K562 (cell line): Measurements from ENCODE around the gene ZNF292. TPM values are rescaled to one million over a fixed set of nuclear protein-coding genes. Genes with fewer than 3 reads are reported as not detected.
"Not testable (repeated sequence)": the region's sequence is repeated elsewhere in the genome, so short reads cannot be mapped to it uniquely, and the experiment has no call there.

ENCODE experiments used
- ATAC-seq: fragments of 200-7000 bp; cut with Tn5 transposase; 3 replicates; pipeline ENCODE4 v1.9.1; 2020; ENCODE audit warnings: moderate library complexity
- BruUV-seq: library from RNA; stranded (reverse); fragments of 400-500 nt; replicated peaks from 2 replicates; lab custom pipeline; 2021; lab: Mats Ljungman, UMichigan
- CTCF ChIA-PET: fragments of 300-600 bp; formaldehyde crosslinking; extraction: SDS; loops from one replicate; lab custom pipeline; 2021; ENCODE audit warnings: low intra/inter-chr PET ratio; lab: Yijun Ruan, JAX
- POLR2A ChIA-PET: fragments of 300-600, 350-650 bp; sonication (Branson Sonifier 250); formaldehyde crosslinking; extraction: SDS; loops from one replicate; lab custom pipeline; 2021; ENCODE audit warnings: antibody characterized with exemption, inconsistent platforms; lab: Yijun Ruan, JAX
- DNase-seq, 4 experiments: peaks; one replicate each; pipeline versions ENCODE4 v3.0.0 to v3.0.0-alpha.2; 2011 to 2018; ENCODE audit warnings: low spot score in 3 of 4, mixed read lengths in 3 of 4; ENCODE audit errors: extremely low read depth in 1 of 4
- FAIRE-seq: peaks from 2 replicates; lab custom pipeline; 2011; peaks lifted over from hg19 to GRCh38; lab: Jason Lieb, UNC
- H2AFZ ChIP-seq: 2 replicates; pipeline ENCODE4 v1.6.0; 2011; ENCODE audit warnings: low read depth, low read length, control low read depth, inconsistent platforms
- H3K27ac ChIP-seq: fragments of 200-600 bp; 3 replicates; pipeline ENCODE4 v1.8.0; 2011; ENCODE audit warnings: low read depth, mild to moderate bottlenecking, control low read depth, inconsistent platforms, low read length, moderate library complexity, mixed read lengths; ENCODE audit errors: extremely low read depth
- H3K27me3 ChIP-seq, 2 experiments: fragments of 300-600 bp in 1 of 2; 2 replicates in 1 of 2; 3 replicates in 1 of 2; pipeline versions ENCODE4 v1.6.0 to v1.8.0; 2011; ENCODE audit warnings: inconsistent platforms in 2 of 2, low read length in 2 of 2, mild to moderate bottlenecking in 1 of 2, mixed read lengths in 1 of 2, moderate library complexity in 1 of 2; ENCODE audit not compliant: control insufficient read depth in 2 of 2, insufficient read depth in 2 of 2
- H3K36me3 ChIP-seq: fragments of 300-600 bp; 3 replicates; pipeline ENCODE4 v1.8.0; 2011; ENCODE audit warnings: mild to moderate bottlenecking, low read length, inconsistent platforms; ENCODE audit not compliant: control insufficient read depth, insufficient read depth
- H3K4me1 ChIP-seq, 2 experiments: fragments of 200-600 bp in 1 of 2; replicated peaks in 1 of 2; 2 replicates in 1 of 2; 3 replicates in 1 of 2; pipeline versions ENCODE4 v1.5.1 to v1.8.0; 2011; ENCODE audit warnings: inconsistent platforms in 2 of 2, low read length in 2 of 2, mild to moderate bottlenecking in 1 of 2, mixed read lengths in 1 of 2, moderate library complexity in 1 of 2; ENCODE audit not compliant: control insufficient read depth in 2 of 2, insufficient read depth in 2 of 2
- H3K4me2 ChIP-seq: 2 replicates; pipeline ENCODE4 v1.6.1; 2011; ENCODE audit warnings: low read length, control low read depth, inconsistent platforms, mixed read lengths; ENCODE audit not compliant: insufficient read depth
- H3K4me3 ChIP-seq: fragments of 200-600 bp; sonication (generic), shearing (Covaris generic); 2 replicates; pipeline ENCODE4 v1.5.1; 2016; ENCODE audit warnings: control low read depth, inconsistent platforms
- H3K79me2 ChIP-seq: fragments of 200-600 bp; 3 replicates; pipeline ENCODE4 v1.8.0; 2011; ENCODE audit warnings: low read length, inconsistent platforms; ENCODE audit not compliant: control insufficient read depth, insufficient read depth
- H3K9ac ChIP-seq, 2 experiments: 2 replicates each; pipeline versions ENCODE4 v1.6.0 to v1.6.1; 2011; ENCODE audit warnings: low read depth in 2 of 2, low read length in 2 of 2, control low read depth in 1 of 2, inconsistent platforms in 1 of 2, mild to moderate bottlenecking in 1 of 2, mixed read lengths in 1 of 2; ENCODE audit not compliant: insufficient read depth in 1 of 2
- H3K9me1 ChIP-seq: one replicate; pipeline ENCODE4 v1.6.0; 2011; ENCODE audit warnings: inconsistent platforms, mild to moderate bottlenecking, low read length, moderate library complexity; ENCODE audit not compliant: control insufficient read depth, insufficient read depth
- H3K9me3 ChIP-seq: replicated peaks from 2 replicates; pipeline ENCODE4 v1.5.1; 2011; ENCODE audit warnings: low read depth, low read length, inconsistent platforms; ENCODE audit not compliant: control insufficient read depth, insufficient read depth
- H4K20me1 ChIP-seq: replicated peaks from 2 replicates; pipeline ENCODE4 v1.6.1; 2011; ENCODE audit warnings: low read length, inconsistent platforms, mixed read lengths; ENCODE audit not compliant: control insufficient read depth, insufficient read depth
- GATAD2B ChIP-seq: fragments of 450-650 bp; IDR thresholded peaks from 2 replicates; pipeline ENCODE4 v1.6.1; 2017; ENCODE audit warnings: mild to moderate bottlenecking, borderline replicate concordance
- PTTG1 ChIP-seq: fragments of 450-650 bp; IDR thresholded peaks from 2 replicates; pipeline ENCODE4 v1.6.1; 2016; ENCODE audit warnings: low read depth, mild to moderate bottlenecking, missing genetic modification characterization, missing compliant biosample characterization
- RHOXF2B ChIP-seq: fragments of 250-450 bp; sonication (Bioruptor Pico); conservative IDR thresholded peaks from 2 replicates; pipeline ENCODE4 v1.5.1; 2021
- TGIF2 ChIP-seq: sonication (generic); formaldehyde crosslinking; IDR thresholded peaks from 2 replicates; pipeline ENCODE4 v1.8.1; 2022; ENCODE audit warnings: mild to moderate bottlenecking, missing genetic modification reagents, moderate library complexity
- TSC22D4 ChIP-seq: fragments of 450-650 bp; IDR thresholded peaks from 2 replicates; pipeline ENCODE4 v1.6.1; 2016; ENCODE audit warnings: missing genetic modification characterization, missing biosample characterization, control low read depth
- YBX1 ChIP-seq: fragments of 450-650 bp; IDR thresholded peaks from 2 replicates; pipeline ENCODE4 v1.7.1; 2016; ENCODE audit warnings: mild to moderate bottlenecking
- ZNF347 ChIP-seq: fragments of 450-650 bp; formaldehyde crosslinking; IDR thresholded peaks from 2 replicates; pipeline ENCODE4 v1.4.0; 2020; ENCODE audit warnings: low read depth, mild to moderate bottlenecking, moderate library complexity
- ZNF77 ChIP-seq: fragments of 250-450 bp; sonication (Bioruptor Pico); IDR thresholded peaks from 2 replicates; pipeline ENCODE4 v1.5.0; 2020
- WGBS: fragments of 100-300 bp; shearing (Covaris generic); methylation state at CpG from one replicate; pipeline ENCODE4 v1.1.6; 2016; ENCODE audit warnings: low coverage, mixed read lengths; ENCODE audit not compliant: insufficient coverage; ENCODE audit errors: missing lambda C conversion rate; 5-methylcytosine and 5-hydroxymethylcytosine counted together
- in situ Hi-C: fragments of 300-500 bp; cut with MboI; formaldehyde crosslinking; loops from 4 replicates; pipeline ENCODE4 v1.15.0; 2018; ENCODE audit warnings: inconsistent platforms, mixed read lengths
- intact Hi-C: fragments of 100-400 bp; cut with micrococcal nuclease; formaldehyde crosslinking; loops from 2 replicates; pipeline ENCODE4 v1.14.2; 2022
- polyA plus RNA-seq, 8 experiments: library from polyadenylated mRNA; depleted of rRNA in 4 of 8; stranded (reverse) in 5 of 8; unstranded in 3 of 8; fragments of >200 nt; fragmentation: Nextera tagmentation in 2 of 8; fragmentation: Illumina TruSeq in 1 of 8; extraction: Ambion mirVana in 2 of 8; extraction: Trizol in 1 of 8; gene quantifications; 2 replicates each; pipeline versions ENCODE4 v1.2.1 to v1.2.3, GENCODE V29; 2011 to 2014; ENCODE audit warnings: inconsistent platforms in 1 of 8, missing spikeins in 1 of 8
- total RNA-seq, 7 experiments: library from RNA; depleted of rRNA in 6 of 7; stranded (reverse); fragments of >200 nt in 6 of 7; fragmentation: Illumina TruSeq in 2 of 7; extraction: Trizol in 2 of 7; gene quantifications; 2 replicates each; pipeline versions ENCODE4 v1.2.1 to v1.2.3, GENCODE V29; 2011 to 2021; ENCODE audit warnings: low replicate concordance in 1 of 7

The ZNF292 gene
- total and polyA plus RNA-seq, 9 of the 15 experiments (the other 6 are each of a cell fraction or from before 2014, with no cell fraction given), result 4.4 to 17.1 (median 12.8) TPM

GRCh38 chr6:87301277-87301676 lies 145.9 kb downstream of the ZNF292 start:
- H3K27ac ChIP-seq, H3K4me1 ChIP-seq, in situ Hi-C loops, H4K20me1 ChIP-seq, H3K9me3 ChIP-seq, H3K27me3 ChIP-seq, FAIRE-seq, H3K4me2 ChIP-seq, POLR2A ChIA-PET, intact Hi-C loops, H3K4me3 ChIP-seq, H3K79me2 ChIP-seq, ATAC-seq, H2AFZ ChIP-seq, H3K9me1 ChIP-seq, CTCF ChIA-PET, BruUV-seq, H3K9ac ChIP-seq, H3K36me3 ChIP-seq: not testable (repeated sequence)
- 1% methylated on average over 9 of the region's 9 CpGs for WGBS
- DNase-seq, result peak in 1 of 4 experiments; percentile 16

GRCh38 chr6:87308970-87309369 lies 153.6 kb downstream of the ZNF292 start:
- CTCF ChIA-PET, result no interaction called here

More at GRCh38 chr6:87308970-87309369, 153.6 kb downstream of the ZNF292 start:
- Histone ChIP-seq H3K4me2 (no peak overlapping the region), H3K4me1 (no peaks in the 10 kb centered on the region), H4K20me1 (no peaks in the 10 kb centered on the region), H3K36me3 (no peaks in the 10 kb centered on the region), H3K4me3 (no peak overlapping the region), H3K9me1 (no peaks in the 10 kb centered on the region), H3K9me3 (no peaks in the 10 kb centered on the region), H3K79me2 (no peaks in the 10 kb centered on the region), H3K27me3 (peaks cover 0 to 5% of the 10 kb centered on the region in 2 experiments; a peak in 3 of 5 replicates), H3K9ac (no peak overlapping the region), H3K27ac (no peak overlapping the region), H2AFZ (no peak overlapping the region)
- no peak for ATAC-seq
- DNase-seq, result no peak
- no peak for TF ChIP-seq TGIF2 (CRISPR knock-in tag)
- no peak for TF ChIP-seq ZNF347 (CRISPR knock-in tag)
- TF ChIP-seq GATAD2B, result no peak
- TF ChIP-seq PTTG1, result no peak
- no peak for TF ChIP-seq TSC22D4
- TF ChIP-seq ZNF77 (CRISPR knock-in tag), result no peak
- TF ChIP-seq YBX1, result no peak
- TF ChIP-seq RHOXF2B (CRISPR knock-in tag), result no peak
- intact Hi-C loops (no loop called here), in situ Hi-C loops (no loop called here)
- peak; percentile 49 for FAIRE-seq
- POLR2A ChIA-PET, result no interaction called here
- no TSS peak for BruUV-seq
- 4% methylated on average over 4 of the region's 4 CpGs for WGBS
